HepG2 (cell line): Measurements from ENCODE around the gene SRSF10. TPM values are rescaled to one million over a fixed set of nuclear protein-coding genes. Genes with fewer than 3 reads are reported as not detected.

ENCODE experiments used
- FIP1L1 ChIP-seq: fragments of 200-400 bp; formaldehyde crosslinking; IDR thresholded peaks from 2 replicates; pipeline ENCODE4 v1.6.1; 2018; ENCODE audit warnings: low read depth, mild to moderate bottlenecking, low read length, moderate library complexity, borderline replicate concordance; ENCODE audit not compliant: insufficient read depth
- FOXJ3 ChIP-seq: sonication (generic); formaldehyde crosslinking; IDR thresholded peaks from 2 replicates; pipeline ENCODE4 v1.4.0; 2020; ENCODE audit warnings: missing genetic modification reagents, mild to moderate bottlenecking, borderline replicate concordance
- HMG20B ChIP-seq: conservative IDR thresholded peaks from 2 replicates; pipeline ENCODE4 v1.6.1; 2016; ENCODE audit warnings: missing genetic modification reagents, missing compliant biosample characterization
- KDM6A ChIP-seq: IDR thresholded peaks from 2 replicates; pipeline ENCODE4 v1.6.1; 2016; ENCODE audit warnings: low read depth
- MED1 ChIP-seq: sonication (generic); formaldehyde crosslinking; IDR thresholded peaks from 2 replicates; pipeline ENCODE4 v1.4.0; 2020; ENCODE audit warnings: missing genetic modification reagents
- MTF2 ChIP-seq: sonication (generic); formaldehyde crosslinking; IDR thresholded peaks from 2 replicates; pipeline ENCODE4 v1.5.0; 2020; ENCODE audit warnings: missing genetic modification reagents, borderline replicate concordance
- NCOA2 ChIP-seq: sonication (generic); formaldehyde crosslinking; IDR thresholded peaks from 2 replicates; pipeline ENCODE4 v1.8.0; 2022; ENCODE audit warnings: inconsistent platforms
- POLR2G ChIP-seq: fragments of 200-400 bp; formaldehyde crosslinking; IDR thresholded peaks from 2 replicates; pipeline ENCODE4 v1.6.1; 2018; ENCODE audit warnings: mild to moderate bottlenecking, low read depth, low read length, moderate library complexity
- RARG ChIP-seq: sonication (generic); formaldehyde crosslinking; IDR thresholded peaks from 2 replicates; pipeline ENCODE4 v1.4.0; 2020; ENCODE audit warnings: low read depth, mild to moderate bottlenecking, missing genetic modification reagents
- RFXANK ChIP-seq: IDR thresholded peaks from 2 replicates; pipeline ENCODE4 v1.6.1; 2016
- TCF12 ChIP-seq, 2 experiments: fragments of 450-650 bp in 1 of 2; sonication (generic) in 1 of 2; formaldehyde crosslinking in 1 of 2; IDR thresholded peaks; 2 replicates each; pipeline versions ENCODE4 v1.6.1 to v1.8.0; 2017 to 2022; ENCODE audit warnings: antibody characterized with exemption in 1 of 2, mild to moderate bottlenecking in 1 of 2, missing genetic modification reagents in 1 of 2, moderate library complexity in 1 of 2
- TOPORS ChIP-seq: sonication (generic); formaldehyde crosslinking; IDR thresholded peaks from 2 replicates; pipeline ENCODE4 v1.8.0; 2023; ENCODE audit warnings: mild to moderate bottlenecking, missing genetic modification reagents
- ZFP82 ChIP-seq: sonication (generic); formaldehyde crosslinking; IDR thresholded peaks from 2 replicates; pipeline ENCODE4 v1.5.1; 2020; ENCODE audit warnings: mild to moderate bottlenecking, missing genetic modification reagents, borderline replicate concordance
- ZNF615 ChIP-seq: sonication (generic); formaldehyde crosslinking; IDR thresholded peaks from 2 replicates; pipeline ENCODE4 v1.5.0; 2020; ENCODE audit warnings: mild to moderate bottlenecking, missing genetic modification reagents, borderline replicate concordance
- ZNF773 ChIP-seq: sonication (generic); formaldehyde crosslinking; IDR thresholded peaks from 2 replicates; pipeline ENCODE4 v1.4.0; 2020; ENCODE audit warnings: missing genetic modification reagents, borderline replicate concordance
- polyA plus RNA-seq, 8 experiments: library from polyadenylated mRNA; depleted of rRNA in 3 of 8; stranded (reverse) in 7 of 8; unstranded in 1 of 8; fragments of >200 nt; fragmentation: Illumina TruSeq in 4 of 8; extraction: Trizol in 4 of 8; gene quantifications; 2 replicates each; pipeline versions ENCODE4 v1.2.1 to v1.2.3, GENCODE V29; 2011 to 2016; ENCODE audit warnings: low read depth in 4 of 8, missing spikeins in 1 of 8, mixed read lengths in 1 of 8; ENCODE audit not compliant: insufficient read depth in 1 of 8
- total RNA-seq, 5 experiments: library from RNA; depleted of rRNA; stranded (reverse); fragments of >200 nt; fragmentation: Illumina TruSeq; extraction: Trizol; gene quantifications; 2 replicates each; pipeline ENCODE4 v1.2.3, GENCODE V29; 2016; ENCODE audit warnings: low read depth in 1 of 5
- TF ChIP-seq, protein P1 (sequence below): sonication (generic); formaldehyde crosslinking; IDR thresholded peaks from 2 replicates; pipeline ENCODE4 v1.8.1; 2023; ENCODE audit warnings: mild to moderate bottlenecking, moderate library complexity, missing genetic modification reagents
- TF ChIP-seq, protein P2 (sequence below): sonication (generic); formaldehyde crosslinking; IDR thresholded peaks from 2 replicates; pipeline ENCODE4 v1.8.1; 2023; ENCODE audit warnings: mild to moderate bottlenecking, missing genetic modification reagents
- TF ChIP-seq, protein P3 (sequence below): IDR thresholded peaks from 2 replicates; pipeline ENCODE4 v1.6.1; 2018; ENCODE audit warnings: missing genetic modification reagents, mild to moderate bottlenecking, missing compliant biosample characterization
- TF ChIP-seq, protein P4 (sequence below): sonication (generic); formaldehyde crosslinking; IDR thresholded peaks from 2 replicates; pipeline ENCODE4 v1.4.0; 2020; ENCODE audit warnings: missing genetic modification reagents, mild to moderate bottlenecking, borderline replicate concordance
- TF ChIP-seq, protein P5 (sequence below): sonication (generic); formaldehyde crosslinking; IDR thresholded peaks from 2 replicates; pipeline ENCODE4 v1.4.0; 2020; ENCODE audit warnings: missing genetic modification reagents

The SRSF10 gene
- total and polyA plus RNA-seq, 2 of the 13 experiments (the other 11 are each of a cell fraction or from before 2014, with no cell fraction given): 126 to 186 TPM

DNA sequence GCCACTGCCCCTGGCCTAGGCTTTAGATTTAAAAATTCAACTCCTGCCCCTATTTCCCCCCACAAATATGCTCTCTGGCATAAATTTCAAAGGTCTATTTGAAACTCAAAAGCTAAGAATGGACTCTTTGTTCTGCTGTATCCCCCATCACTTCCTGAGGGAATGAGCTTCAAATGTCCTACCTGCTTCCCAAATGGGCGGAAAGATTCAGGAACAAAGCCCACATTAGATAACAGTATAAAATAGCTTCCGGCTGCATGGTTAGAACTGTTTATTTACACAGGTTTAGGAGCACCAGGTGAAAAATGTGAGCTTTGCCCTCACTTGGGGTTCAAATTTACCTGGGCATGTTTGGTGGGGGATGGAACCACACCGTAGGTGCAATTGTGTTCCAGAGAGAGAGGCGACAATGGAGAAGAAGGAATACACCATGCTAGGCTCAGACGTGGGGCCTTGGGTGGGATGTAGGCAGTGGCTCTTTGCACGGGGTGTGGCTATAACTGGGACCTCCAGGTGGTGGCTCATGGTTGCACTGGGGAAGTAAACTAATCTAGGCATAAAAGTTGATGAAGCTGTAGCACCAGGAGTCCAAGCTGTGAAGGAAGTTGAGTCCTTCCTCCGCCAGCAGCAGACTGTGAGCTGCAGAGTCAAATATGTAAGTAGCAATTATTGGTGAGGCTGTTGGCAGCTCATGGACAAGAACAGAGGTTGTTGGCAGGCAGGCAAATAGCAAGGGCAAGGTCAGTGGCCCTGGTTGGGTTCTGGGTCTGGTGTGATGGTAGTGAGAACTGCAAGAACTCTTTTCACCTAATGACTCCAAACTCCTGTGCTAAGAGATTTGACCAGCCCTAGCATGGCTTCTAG lies 41.5 kb upstream of the SRSF10 start (continued):
- peak; percentile 99 for TF ChIP-seq MED1 (CRISPR knock-in tag)
- peak; percentile 63; the same call in 1 of the 2 replicates for TF ChIP-seq ZNF615 (CRISPR knock-in tag)
- TF ChIP-seq MTF2: no peak
- TF ChIP-seq NCOA2: peak; percentile 97
- TF ChIP-seq, protein P1, sequence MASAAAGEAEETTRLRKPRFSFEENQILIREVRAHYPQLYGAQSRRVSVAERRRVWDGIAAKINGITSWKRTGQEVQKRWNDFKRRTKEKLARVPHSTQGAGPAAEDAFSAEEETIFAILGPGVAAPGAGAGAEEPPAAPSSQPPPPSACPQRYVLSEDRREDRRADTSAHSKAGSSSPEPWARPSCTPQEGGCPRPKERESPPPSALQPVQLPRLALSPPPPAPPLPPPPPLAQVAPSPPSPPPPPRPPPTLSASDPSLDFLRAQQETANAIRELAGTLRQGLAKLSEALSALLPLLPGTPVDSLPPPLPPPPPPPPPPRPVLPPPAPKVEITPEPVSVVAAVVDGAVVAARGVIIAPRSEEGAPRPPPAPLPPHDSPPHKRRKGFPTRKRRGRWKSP (CRISPR knock-in tag): no peak; the same call in none of the 2 replicates
- no peak for TF ChIP-seq ZNF773 (CRISPR knock-in tag)
- TF ChIP-seq RARG (CRISPR knock-in tag): no peak
- peak; percentile 85; the same call in 1 of the 2 replicates for TF ChIP-seq FOXJ3 (CRISPR knock-in tag)
- TF ChIP-seq POLR2G: peak; percentile 71
- TF ChIP-seq HMG20B (CRISPR knock-in tag): peak; percentile 69; the same call in 1 of the 2 replicates
- TF ChIP-seq TOPORS (CRISPR knock-in tag): 0 out of 2 replicates have a peak, but pooled peaks have one; percentile 36
- TF ChIP-seq, protein P2, sequence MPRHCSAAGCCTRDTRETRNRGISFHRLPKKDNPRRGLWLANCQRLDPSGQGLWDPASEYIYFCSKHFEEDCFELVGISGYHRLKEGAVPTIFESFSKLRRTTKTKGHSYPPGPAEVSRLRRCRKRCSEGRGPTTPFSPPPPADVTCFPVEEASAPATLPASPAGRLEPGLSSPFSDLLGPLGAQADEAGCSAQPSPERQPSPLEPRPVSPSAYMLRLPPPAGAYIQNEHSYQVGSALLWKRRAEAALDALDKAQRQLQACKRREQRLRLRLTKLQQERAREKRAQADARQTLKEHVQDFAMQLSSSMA (CRISPR knock-in tag): 0 out of 2 replicates have a peak, but pooled peaks have one; percentile 71
- TF ChIP-seq, protein P3, sequence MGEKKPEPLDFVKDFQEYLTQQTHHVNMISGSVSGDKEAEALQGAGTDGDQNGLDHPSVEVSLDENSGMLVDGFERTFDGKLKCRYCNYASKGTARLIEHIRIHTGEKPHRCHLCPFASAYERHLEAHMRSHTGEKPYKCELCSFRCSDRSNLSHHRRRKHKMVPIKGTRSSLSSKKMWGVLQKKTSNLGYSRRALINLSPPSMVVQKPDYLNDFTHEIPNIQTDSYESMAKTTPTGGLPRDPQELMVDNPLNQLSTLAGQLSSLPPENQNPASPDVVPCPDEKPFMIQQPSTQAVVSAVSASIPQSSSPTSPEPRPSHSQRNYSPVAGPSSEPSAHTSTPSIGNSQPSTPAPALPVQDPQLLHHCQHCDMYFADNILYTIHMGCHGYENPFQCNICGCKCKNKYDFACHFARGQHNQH (CRISPR knock-in tag): peak; percentile 95
- peak; percentile 48; the same call in 1 of the 2 replicates for TF ChIP-seq RFXANK (CRISPR knock-in tag)
- TF ChIP-seq, protein P4, sequence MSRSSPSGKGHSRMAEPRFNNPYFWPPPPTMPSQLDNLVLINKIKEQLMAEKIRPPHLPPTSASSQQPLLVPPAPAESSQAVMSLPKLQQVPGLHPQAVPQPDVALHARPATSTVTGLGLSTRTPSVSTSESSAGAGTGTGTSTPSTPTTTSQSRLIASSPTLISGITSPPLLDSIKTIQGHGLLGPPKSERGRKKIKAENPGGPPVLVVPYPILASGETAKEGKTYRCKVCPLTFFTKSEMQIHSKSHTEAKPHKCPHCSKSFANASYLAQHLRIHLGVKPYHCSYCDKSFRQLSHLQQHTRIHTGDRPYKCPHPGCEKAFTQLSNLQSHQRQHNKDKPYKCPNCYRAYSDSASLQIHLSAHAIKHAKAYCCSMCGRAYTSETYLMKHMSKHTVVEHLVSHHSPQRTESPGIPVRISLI (CRISPR knock-in tag): no peak
- TF ChIP-seq ZFP82 (CRISPR knock-in tag): peak; percentile 62; the same call in 1 of the 2 replicates
- no peak for TF ChIP-seq FIP1L1
- peak; percentile 98 for TF ChIP-seq KDM6A (CRISPR knock-in tag)
- TF ChIP-seq, protein P5, sequence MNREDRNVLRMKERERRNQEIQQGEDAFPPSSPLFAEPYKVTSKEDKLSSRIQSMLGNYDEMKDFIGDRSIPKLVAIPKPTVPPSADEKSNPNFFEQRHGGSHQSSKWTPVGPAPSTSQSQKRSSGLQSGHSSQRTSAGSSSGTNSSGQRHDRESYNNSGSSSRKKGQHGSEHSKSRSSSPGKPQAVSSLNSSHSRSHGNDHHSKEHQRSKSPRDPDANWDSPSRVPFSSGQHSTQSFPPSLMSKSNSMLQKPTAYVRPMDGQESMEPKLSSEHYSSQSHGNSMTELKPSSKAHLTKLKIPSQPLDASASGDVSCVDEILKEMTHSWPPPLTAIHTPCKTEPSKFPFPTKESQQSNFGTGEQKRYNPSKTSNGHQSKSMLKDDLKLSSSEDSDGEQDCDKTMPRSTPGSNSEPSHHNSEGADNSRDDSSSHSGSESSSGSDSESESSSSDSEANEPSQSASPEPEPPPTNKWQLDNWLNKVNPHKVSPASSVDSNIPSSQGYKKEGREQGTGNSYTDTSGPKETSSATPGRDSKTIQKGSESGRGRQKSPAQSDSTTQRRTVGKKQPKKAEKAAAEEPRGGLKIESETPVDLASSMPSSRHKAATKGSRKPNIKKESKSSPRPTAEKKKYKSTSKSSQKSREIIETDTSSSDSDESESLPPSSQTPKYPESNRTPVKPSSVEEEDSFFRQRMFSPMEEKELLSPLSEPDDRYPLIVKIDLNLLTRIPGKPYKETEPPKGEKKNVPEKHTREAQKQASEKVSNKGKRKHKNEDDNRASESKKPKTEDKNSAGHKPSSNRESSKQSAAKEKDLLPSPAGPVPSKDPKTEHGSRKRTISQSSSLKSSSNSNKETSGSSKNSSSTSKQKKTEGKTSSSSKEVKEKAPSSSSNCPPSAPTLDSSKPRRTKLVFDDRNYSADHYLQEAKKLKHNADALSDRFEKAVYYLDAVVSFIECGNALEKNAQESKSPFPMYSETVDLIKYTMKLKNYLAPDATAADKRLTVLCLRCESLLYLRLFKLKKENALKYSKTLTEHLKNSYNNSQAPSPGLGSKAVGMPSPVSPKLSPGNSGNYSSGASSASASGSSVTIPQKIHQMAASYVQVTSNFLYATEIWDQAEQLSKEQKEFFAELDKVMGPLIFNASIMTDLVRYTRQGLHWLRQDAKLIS (CRISPR knock-in tag): peak; percentile 85; the same call in 1 of the 2 replicates
- no peak for TF ChIP-seq TCF12 (IDR thresholded peaks at IDR 0.05)
- TF ChIP-seq TCF12 (CRISPR knock-in tag; IDR thresholded peaks at IDR 0.05): peak; percentile 76
